WTC11 (cell line): ENCODE data around the gene TUBGCP6. TPM values are rescaled to one million over a fixed set of nuclear protein-coding genes. Genes with fewer than 3 reads are reported as not detected.

Experiments used
- ATAC-seq: fragments of 200-7000 bp; cut with Tn5 transposase; 2 replicates; pipeline ENCODE4 v1.10.0; 2021; ENCODE audit warnings: mild to moderate bottlenecking, moderate library complexity
- CTCF ChIA-PET: fragments of 300-600 bp; sonication (Branson Sonifier 250); formaldehyde crosslinking; loops from one replicate; lab custom pipeline; 2021; ENCODE audit warnings: antibody characterized with exemption; lab: Charles Lee
- POLR2A ChIA-PET: fragments of 350-600 bp; sonication (Branson Sonifier 250); formaldehyde crosslinking; loops from one replicate; lab custom pipeline; 2021; ENCODE audit warnings: antibody characterized with exemption; lab: Charles Lee
- DNase-seq: peaks from one replicate; pipeline ENCODE4 v3.0.0; 2021; ENCODE audit warnings: low spot score
- H3K27ac Mint-ChIP-seq: 2 replicates; pipeline ENCODE4 v1.8.0; 2021; ENCODE audit warnings: mixed read lengths
- H3K27me3 Mint-ChIP-seq: 2 replicates; pipeline ENCODE4 v1.8.0; 2021; ENCODE audit warnings: low read depth, mild to moderate bottlenecking, moderate library complexity, mixed read lengths
- H3K36me3 Mint-ChIP-seq: 2 replicates; pipeline ENCODE4 v1.8.0; 2021; ENCODE audit warnings: mixed read lengths
- H3K4me1 Mint-ChIP-seq: 2 replicates; pipeline ENCODE4 v1.8.0; 2022; ENCODE audit warnings: mixed read lengths
- H3K4me3 Mint-ChIP-seq: 2 replicates; pipeline ENCODE4 v1.8.0; 2021; ENCODE audit warnings: mild to moderate bottlenecking, moderate library complexity, mixed read lengths
- H3K9me3 Mint-ChIP-seq: 2 replicates; pipeline ENCODE4 v1.8.0; 2021; ENCODE audit warnings: mixed read lengths
- ARID4B ChIP-seq: sonication (generic); formaldehyde crosslinking; IDR thresholded peaks from 2 replicates; pipeline ENCODE4 v1.8.0; 2023; ENCODE audit warnings: missing genetic modification reagents, mild to moderate bottlenecking, borderline replicate concordance
- ATF6 ChIP-seq: sonication (generic); formaldehyde crosslinking; IDR thresholded peaks from 2 replicates; pipeline ENCODE4 v1.8.1; 2023; ENCODE audit warnings: mild to moderate bottlenecking, missing genetic modification reagents
- CDX4 ChIP-seq: fragments of 250-450 bp; sonication (Bioruptor Pico); IDR thresholded peaks from 2 replicates; pipeline ENCODE4 v1.9.0; 2021; ENCODE audit warnings: moderate library complexity, mild to moderate bottlenecking, inconsistent platforms, borderline replicate concordance
- ETV6 ChIP-seq: sonication (generic); formaldehyde crosslinking; IDR thresholded peaks from 2 replicates; pipeline ENCODE4 v1.8.1; 2022; ENCODE audit warnings: mild to moderate bottlenecking, missing genetic modification reagents
- NFE2L1 ChIP-seq: sonication (generic); formaldehyde crosslinking; IDR thresholded peaks from 2 replicates; pipeline ENCODE4 v1.8.1; 2023; ENCODE audit warnings: missing genetic modification reagents
- SP1 ChIP-seq: sonication (generic); formaldehyde crosslinking; conservative IDR thresholded peaks from 2 replicates; pipeline ENCODE4 v1.8.1; 2022; ENCODE audit warnings: missing genetic modification reagents
- TP53 ChIP-seq: sonication (generic); formaldehyde crosslinking; IDR thresholded peaks from 2 replicates; pipeline ENCODE4 v1.8.1; 2023; ENCODE audit warnings: mild to moderate bottlenecking, missing genetic modification reagents
- ZNF281 ChIP-seq: sonication (generic); formaldehyde crosslinking; IDR thresholded peaks from 2 replicates; pipeline ENCODE4 v1.8.0; 2023; ENCODE audit warnings: mild to moderate bottlenecking, missing genetic modification reagents
- ZNF671 ChIP-seq: fragments of 250-450 bp; sonication (Bioruptor Pico); IDR thresholded peaks from 2 replicates; pipeline ENCODE4 v1.8.0; 2021; ENCODE audit warnings: mild to moderate bottlenecking
- total RNA-seq: library from RNA; stranded (reverse); gene quantifications from 3 replicates; pipeline ENCODE4 v1.2.3, GENCODE V29; 2021
- TF ChIP-seq, protein P1 (sequence below): sonication (generic); formaldehyde crosslinking; IDR thresholded peaks from 2 replicates; pipeline ENCODE4 v1.8.1; 2023; ENCODE audit warnings: mild to moderate bottlenecking, moderate library complexity, missing genetic modification reagents
- TF ChIP-seq, protein P2 (sequence below): sonication (generic); formaldehyde crosslinking; IDR thresholded peaks from 2 replicates; pipeline ENCODE4 v1.8.0; 2022; ENCODE audit warnings: mild to moderate bottlenecking, missing genetic modification reagents
- TF ChIP-seq, protein P3 (sequence below): fragments of 250-450 bp; sonication (Bioruptor Pico); IDR thresholded peaks from 2 replicates; pipeline ENCODE4 v1.8.0; 2021; ENCODE audit warnings: mild to moderate bottlenecking
- TF ChIP-seq, protein P4 (sequence below): sonication (generic); formaldehyde crosslinking; IDR thresholded peaks from 2 replicates; pipeline ENCODE4 v1.8.0; 2022; ENCODE audit warnings: mild to moderate bottlenecking, missing genetic modification reagents

TUBGCP6 gene
- total RNA-seq, 1 experiment from 2014 or later = 45.4 TPM

DNA sequence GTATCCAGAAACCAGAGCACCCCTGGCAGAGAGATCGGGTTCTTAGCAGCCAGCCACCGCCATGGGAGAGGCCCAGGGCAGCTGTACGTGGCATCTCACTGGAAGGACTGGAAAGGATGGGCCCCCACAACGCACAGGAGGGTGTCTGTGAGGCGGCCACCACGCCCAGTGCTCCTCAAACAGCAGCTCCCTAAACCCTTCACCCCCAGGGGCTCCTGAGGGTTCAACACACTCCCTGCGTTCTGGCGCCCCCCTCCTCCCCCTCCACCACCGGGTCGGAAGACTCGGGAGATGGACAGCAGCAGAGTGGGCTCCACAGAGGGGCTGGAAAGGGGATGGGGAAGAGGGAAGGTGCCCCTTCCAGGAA, 15.6 kb upstream of the TUBGCP6 start:
- TF ChIP-seq, protein P1, sequence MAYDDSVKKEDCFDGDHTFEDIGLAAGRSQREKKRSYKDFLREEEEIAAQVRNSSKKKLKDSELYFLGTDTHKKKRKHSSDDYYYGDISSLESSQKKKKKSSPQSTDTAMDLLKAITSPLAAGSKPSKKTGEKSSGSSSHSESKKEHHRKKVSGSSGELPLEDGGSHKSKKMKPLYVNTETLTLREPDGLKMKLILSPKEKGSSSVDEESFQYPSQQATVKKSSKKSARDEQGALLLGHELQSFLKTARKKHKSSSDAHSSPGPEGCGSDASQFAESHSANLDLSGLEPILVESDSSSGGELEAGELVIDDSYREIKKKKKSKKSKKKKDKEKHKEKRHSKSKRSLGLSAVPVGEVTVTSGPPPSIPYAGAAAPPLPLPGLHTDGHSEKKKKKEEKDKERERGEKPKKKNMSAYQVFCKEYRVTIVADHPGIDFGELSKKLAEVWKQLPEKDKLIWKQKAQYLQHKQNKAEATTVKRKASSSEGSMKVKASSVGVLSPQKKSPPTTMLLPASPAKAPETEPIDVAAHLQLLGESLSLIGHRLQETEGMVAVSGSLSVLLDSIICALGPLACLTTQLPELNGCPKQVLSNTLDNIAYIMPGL (CRISPR knock-in tag) = no peak
- TF ChIP-seq, protein P2, sequence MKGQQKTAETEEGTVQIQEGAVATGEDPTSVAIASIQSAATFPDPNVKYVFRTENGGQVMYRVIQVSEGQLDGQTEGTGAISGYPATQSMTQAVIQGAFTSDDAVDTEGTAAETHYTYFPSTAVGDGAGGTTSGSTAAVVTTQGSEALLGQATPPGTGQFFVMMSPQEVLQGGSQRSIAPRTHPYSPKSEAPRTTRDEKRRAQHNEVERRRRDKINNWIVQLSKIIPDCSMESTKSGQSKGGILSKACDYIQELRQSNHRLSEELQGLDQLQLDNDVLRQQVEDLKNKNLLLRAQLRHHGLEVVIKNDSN (CRISPR knock-in tag) = no peak
- TF ChIP-seq ARID4B (no peak), ZNF281 (no peak), ZNF671 (CRISPR knock-in tag) (no peak), SP1 (CRISPR knock-in tag) (no peak), ETV6 (CRISPR knock-in tag) (no peak), ATF6 (CRISPR knock-in tag) (no peak), NFE2L1 (no peak), TP53 (CRISPR knock-in tag) (no peak), CDX4 (CRISPR knock-in tag) (no peak)
- TF ChIP-seq, protein P3, sequence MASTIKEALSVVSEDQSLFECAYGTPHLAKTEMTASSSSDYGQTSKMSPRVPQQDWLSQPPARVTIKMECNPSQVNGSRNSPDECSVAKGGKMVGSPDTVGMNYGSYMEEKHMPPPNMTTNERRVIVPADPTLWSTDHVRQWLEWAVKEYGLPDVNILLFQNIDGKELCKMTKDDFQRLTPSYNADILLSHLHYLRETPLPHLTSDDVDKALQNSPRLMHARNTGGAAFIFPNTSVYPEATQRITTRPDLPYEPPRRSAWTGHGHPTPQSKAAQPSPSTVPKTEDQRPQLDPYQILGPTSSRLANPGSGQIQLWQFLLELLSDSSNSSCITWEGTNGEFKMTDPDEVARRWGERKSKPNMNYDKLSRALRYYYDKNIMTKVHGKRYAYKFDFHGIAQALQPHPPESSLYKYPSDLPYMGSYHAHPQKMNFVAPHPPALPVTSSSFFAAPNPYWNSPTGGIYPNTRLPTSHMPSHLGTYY (CRISPR knock-in tag) = no peak
- TF ChIP-seq, protein P4, sequence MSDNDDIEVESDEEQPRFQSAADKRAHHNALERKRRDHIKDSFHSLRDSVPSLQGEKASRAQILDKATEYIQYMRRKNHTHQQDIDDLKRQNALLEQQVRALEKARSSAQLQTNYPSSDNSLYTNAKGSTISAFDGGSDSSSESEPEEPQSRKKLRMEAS = no peak
- H3K27ac Mint-ChIP-seq = no peak overlapping the region
- H3K9me3 Mint-ChIP-seq = no peaks in the 10 kb centered on the region
- POLR2A ChIA-PET = no interaction called here
- peak overlapping the region; percentile 54 for H3K4me3 Mint-ChIP-seq
- no peak for ATAC-seq
- no peak for DNase-seq
- peaks cover 8% of the 10 kb centered on the region for H3K4me1 Mint-ChIP-seq
- CTCF ChIA-PET = interaction anchor here (1.2 to 3.7 kb wide), 5 partner anchors 9 to 66 kb away, joined by 5 to 21 read pairs (median 6); partner anchors contain the start of genes DENND6B and HDAC10
- no peaks in the 10 kb centered on the region for H3K36me3 Mint-ChIP-seq
- H3K27me3 Mint-ChIP-seq = peaks cover 14% of the 10 kb centered on the region
